HepG2 (cell line): ENCODE data around the gene FNDC3B. TPM values are rescaled to one million over a fixed set of nuclear protein-coding genes. Genes with fewer than 3 reads are reported as not detected.

Experiments used
- ARID4A ChIP-seq: sonication (generic); formaldehyde crosslinking; IDR thresholded peaks from 2 replicates; pipeline ENCODE4 v1.5.0; 2020; ENCODE audit warnings: mild to moderate bottlenecking, missing genetic modification reagents, borderline replicate concordance
- ARID5B ChIP-seq: IDR thresholded peaks from 2 replicates; pipeline ENCODE4 v1.4.0; 2020; ENCODE audit warnings: mild to moderate bottlenecking, missing genetic modification reagents
- CERS6 ChIP-seq: sonication (generic); formaldehyde crosslinking; IDR thresholded peaks from 2 replicates; pipeline ENCODE4 v1.5.0; 2020; ENCODE audit warnings: missing genetic modification reagents
- DNMT3B ChIP-seq: conservative IDR thresholded peaks from 2 replicates; pipeline ENCODE4 v1.6.1; 2016; ENCODE audit warnings: missing biosample characterization, control low read depth
- MYNN ChIP-seq: sonication (generic); formaldehyde crosslinking; IDR thresholded peaks from 2 replicates; pipeline ENCODE4 v1.4.0; 2020; ENCODE audit warnings: mild to moderate bottlenecking, low read depth, missing genetic modification reagents
- RARG ChIP-seq: sonication (generic); formaldehyde crosslinking; IDR thresholded peaks from 2 replicates; pipeline ENCODE4 v1.4.0; 2020; ENCODE audit warnings: low read depth, mild to moderate bottlenecking, missing genetic modification reagents
- RFXAP ChIP-seq: sonication (generic); formaldehyde crosslinking; IDR thresholded peaks from 2 replicates; pipeline ENCODE4 v1.4.0; 2020; ENCODE audit warnings: missing genetic modification reagents, borderline replicate concordance
- SUZ12 ChIP-seq: fragments of 150-350 bp; IDR thresholded peaks from 2 replicates; pipeline ENCODE4 v1.6.1; 2014; ENCODE audit warnings: low read depth, low read length
- ZFY ChIP-seq: sonication (generic); formaldehyde crosslinking; IDR thresholded peaks from 2 replicates; pipeline ENCODE4 v1.4.0; 2020; ENCODE audit warnings: missing genetic modification reagents
- ZNF569 ChIP-seq: sonication (generic); formaldehyde crosslinking; IDR thresholded peaks from 2 replicates; pipeline ENCODE4 v1.5.0; 2020; ENCODE audit warnings: mild to moderate bottlenecking, missing genetic modification reagents, moderate library complexity, borderline replicate concordance
- ZNF839 ChIP-seq: sonication (generic); formaldehyde crosslinking; IDR thresholded peaks from 2 replicates; pipeline ENCODE4 v1.4.0; 2020; ENCODE audit warnings: missing genetic modification reagents, mild to moderate bottlenecking, borderline replicate concordance
- ZSCAN20 ChIP-seq: sonication (generic); formaldehyde crosslinking; IDR thresholded peaks from 2 replicates; pipeline ENCODE4 v1.4.0; 2020; ENCODE audit warnings: missing genetic modification reagents, mild to moderate bottlenecking, borderline replicate concordance
- polyA plus RNA-seq, 8 experiments: library from polyadenylated mRNA; depleted of rRNA in 3 of 8; stranded (reverse) in 7 of 8; unstranded in 1 of 8; fragments of >200 nt; fragmentation: Illumina TruSeq in 4 of 8; extraction: Trizol in 4 of 8; gene quantifications; 2 replicates each; pipeline versions ENCODE4 v1.2.1 to v1.2.3, GENCODE V29; 2011 to 2016; ENCODE audit warnings: low read depth in 4 of 8, missing spikeins in 1 of 8, mixed read lengths in 1 of 8; ENCODE audit not compliant: insufficient read depth in 1 of 8
- total RNA-seq, 5 experiments: library from RNA; depleted of rRNA; stranded (reverse); fragments of >200 nt; fragmentation: Illumina TruSeq; extraction: Trizol; gene quantifications; 2 replicates each; pipeline ENCODE4 v1.2.3, GENCODE V29; 2016; ENCODE audit warnings: low read depth in 1 of 5
- TF ChIP-seq, protein P1 (sequence below): IDR thresholded peaks from 2 replicates; pipeline ENCODE4 v1.6.1; 2016; ENCODE audit warnings: missing compliant biosample characterization, missing genetic modification reagents, borderline replicate concordance
- TF ChIP-seq, protein P2 (sequence below): sonication (generic); formaldehyde crosslinking; IDR thresholded peaks from 2 replicates; pipeline ENCODE4 v1.4.0; 2020; ENCODE audit warnings: missing genetic modification reagents
- TF ChIP-seq, protein P3 (sequence below): sonication (generic); formaldehyde crosslinking; IDR thresholded peaks from 2 replicates; pipeline ENCODE4 v1.4.0; 2020; ENCODE audit warnings: missing genetic modification reagents, low read depth, mild to moderate bottlenecking, borderline replicate concordance

FNDC3B gene
- total and polyA plus RNA-seq, 2 of the 13 experiments (the other 11 are each of a cell fraction or from before 2014, with no cell fraction given): 74.8 to 103 TPM

DNA sequence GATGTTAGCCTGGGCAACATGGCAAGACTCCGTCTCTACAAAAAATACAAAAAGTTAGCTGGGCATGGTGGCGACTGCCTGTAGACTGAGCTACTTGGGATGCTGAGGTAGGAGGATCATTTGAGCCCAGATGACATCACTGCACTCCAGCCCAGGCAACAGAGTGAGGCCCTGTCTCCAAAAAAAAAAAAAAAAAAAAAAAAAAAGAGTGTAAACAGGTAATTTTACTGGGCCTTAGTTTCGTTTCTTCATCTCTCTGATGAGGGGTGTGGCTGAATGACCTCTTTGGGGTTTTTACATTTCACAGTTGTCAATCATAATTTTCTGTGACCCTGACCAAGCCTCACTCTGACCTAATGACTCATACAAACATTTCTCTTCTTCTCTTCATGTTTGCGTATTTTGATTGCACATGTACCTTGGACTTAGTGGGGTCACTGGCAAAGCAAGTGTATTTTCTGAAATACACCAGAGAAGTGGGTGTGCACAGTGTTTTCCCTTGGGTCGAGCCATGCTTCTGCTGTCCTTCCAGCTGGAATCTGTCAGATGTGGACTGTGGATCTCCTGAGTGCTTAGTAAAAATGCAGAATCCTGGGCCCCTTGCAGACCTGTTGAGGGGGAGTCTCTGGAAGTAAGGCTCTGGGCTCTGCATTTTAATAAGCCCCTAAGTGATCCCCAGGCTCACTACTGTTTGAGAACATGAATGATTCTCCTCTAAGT, 140.5 kb downstream of the FNDC3B start (continued):
- TF ChIP-seq, protein P1, sequence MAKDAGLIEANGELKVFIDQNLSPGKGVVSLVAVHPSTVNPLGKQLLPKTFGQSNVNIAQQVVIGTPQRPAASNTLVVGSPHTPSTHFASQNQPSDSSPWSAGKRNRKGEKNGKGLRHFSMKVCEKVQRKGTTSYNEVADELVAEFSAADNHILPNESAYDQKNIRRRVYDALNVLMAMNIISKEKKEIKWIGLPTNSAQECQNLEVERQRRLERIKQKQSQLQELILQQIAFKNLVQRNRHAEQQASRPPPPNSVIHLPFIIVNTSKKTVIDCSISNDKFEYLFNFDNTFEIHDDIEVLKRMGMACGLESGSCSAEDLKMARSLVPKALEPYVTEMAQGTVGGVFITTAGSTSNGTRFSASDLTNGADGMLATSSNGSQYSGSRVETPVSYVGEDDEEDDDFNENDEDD (CRISPR knock-in tag): no peak
- TF ChIP-seq ZFY (CRISPR knock-in tag): no peak
- TF ChIP-seq, protein P2, sequence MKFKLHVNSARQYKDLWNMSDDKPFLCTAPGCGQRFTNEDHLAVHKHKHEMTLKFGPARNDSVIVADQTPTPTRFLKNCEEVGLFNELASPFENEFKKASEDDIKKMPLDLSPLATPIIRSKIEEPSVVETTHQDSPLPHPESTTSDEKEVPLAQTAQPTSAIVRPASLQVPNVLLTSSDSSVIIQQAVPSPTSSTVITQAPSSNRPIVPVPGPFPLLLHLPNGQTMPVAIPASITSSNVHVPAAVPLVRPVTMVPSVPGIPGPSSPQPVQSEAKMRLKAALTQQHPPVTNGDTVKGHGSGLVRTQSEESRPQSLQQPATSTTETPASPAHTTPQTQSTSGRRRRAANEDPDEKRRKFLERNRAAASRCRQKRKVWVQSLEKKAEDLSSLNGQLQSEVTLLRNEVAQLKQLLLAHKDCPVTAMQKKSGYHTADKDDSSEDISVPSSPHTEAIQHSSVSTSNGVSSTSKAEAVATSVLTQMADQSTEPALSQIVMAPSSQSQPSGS: peak; percentile 96
- TF ChIP-seq ZNF569: no peak; the same call in 1 of the 2 replicates
- TF ChIP-seq ARID5B (CRISPR knock-in tag): peak; percentile 94
- peak; percentile 61; the same call in 1 of the 2 replicates for TF ChIP-seq RFXAP
- TF ChIP-seq DNMT3B (CRISPR knock-in tag): 0 out of 2 replicates have a peak, but pooled peaks have one; percentile 49
- no peak for TF ChIP-seq RARG (CRISPR knock-in tag)
- TF ChIP-seq CERS6 (CRISPR knock-in tag): no peak
- TF ChIP-seq SUZ12: no peak
- TF ChIP-seq, protein P3, sequence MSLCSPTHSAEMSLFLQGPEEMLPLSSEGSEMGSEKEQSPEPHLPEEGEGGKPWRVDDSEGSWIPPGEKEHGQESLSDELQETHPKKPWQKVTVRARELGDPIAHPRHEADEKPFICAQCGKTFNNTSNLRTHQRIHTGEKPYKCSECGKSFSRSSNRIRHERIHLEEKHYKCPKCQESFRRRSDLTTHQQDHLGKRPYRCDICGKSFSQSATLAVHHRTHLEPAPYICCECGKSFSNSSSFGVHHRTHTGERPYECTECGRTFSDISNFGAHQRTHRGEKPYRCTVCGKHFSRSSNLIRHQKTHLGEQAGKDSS (CRISPR knock-in tag): no peak
- no peak for TF ChIP-seq ZSCAN20 (CRISPR knock-in tag)
- TF ChIP-seq ZNF839: no peak
- TF ChIP-seq ARID4A: peak; percentile 91
- no peak for TF ChIP-seq MYNN
